Effector memory CD4-positive, alpha-beta T cell (primary cell): ENCODE results near the gene SPINK4.

ENCODE experiments used
- DNase-seq, 3 donors: peaks; one replicate each; pipeline ENCODE4 v3.0.0-alpha.2; 2020
- H3K27ac ChIP-seq: 2 replicates; pipeline ENCODE4 v1.7.0; 2013; ENCODE audit warnings: mild to moderate bottlenecking, low read length, moderate library complexity; ENCODE audit not compliant: insufficient read depth, poor library complexity, severe bottlenecking
- H3K27me3 ChIP-seq: replicated peaks from 2 replicates; pipeline ENCODE4 v1.7.0; 2013; ENCODE audit warnings: mild to moderate bottlenecking, low read length; ENCODE audit not compliant: insufficient read depth, control insufficient read depth, poor library complexity, severe bottlenecking
- H3K36me3 ChIP-seq: 2 replicates; pipeline ENCODE4 v1.7.0; 2013; ENCODE audit warnings: mild to moderate bottlenecking, low read length, moderate library complexity; ENCODE audit not compliant: control insufficient read depth, insufficient read depth
- H3K4me1 ChIP-seq: 2 replicates; pipeline ENCODE4 v1.7.0; 2013; ENCODE audit warnings: low read length, mild to moderate bottlenecking; ENCODE audit not compliant: control insufficient read depth, insufficient read depth, poor library complexity, severe bottlenecking
- H3K4me3 ChIP-seq: 2 replicates; pipeline ENCODE4 v1.7.0; 2013; ENCODE audit warnings: low read length, low read depth, mild to moderate bottlenecking; ENCODE audit not compliant: insufficient read depth, poor library complexity, severe bottlenecking
- H3K9me3 ChIP-seq: 2 replicates; pipeline ENCODE4 v1.7.0; 2013; ENCODE audit warnings: mild to moderate bottlenecking, low read length, moderate library complexity; ENCODE audit not compliant: control insufficient read depth

The SPINK4 gene

GRCh38 chr9:33270146-33270545, 30.2 kb downstream of the SPINK4 start:
- Histone ChIP-seq H3K27ac (no peak overlapping the region), H3K9me3 (no peaks in the 10 kb centered on the region), H3K4me1 (peaks cover 14% of the 10 kb centered on the region), H3K36me3 (peaks cover 49% of the 10 kb centered on the region), H3K4me3 (no peak overlapping the region), H3K27me3 (no peaks in the 10 kb centered on the region)
- DNase-seq: no peak

- H3K4me1 ChIP-seq: no peaks in the 10 kb centered on the region
- H3K4me3 ChIP-seq: no peak overlapping the region
- no peak for DNase-seq
- H3K9me3 ChIP-seq: no peaks in the 10 kb centered on the region
- no peak overlapping the region for H3K27ac ChIP-seq
- peaks cover 61% of the 10 kb centered on the region for H3K36me3 ChIP-seq
- no peaks in the 10 kb centered on the region for H3K27me3 ChIP-seq
Measured at GRCh38 chr9:33272061-33272460, 32.1 kb downstream of the SPINK4 start.

- Histone ChIP-seq H3K4me3 (no peak overlapping the region), H3K9me3 (no peaks in the 10 kb centered on the region), H3K36me3 (peaks cover 61% of the 10 kb centered on the region), H3K4me1 (no peaks in the 10 kb centered on the region), H3K27me3 (no peaks in the 10 kb centered on the region), H3K27ac (no peak overlapping the region)
- no peak for DNase-seq
Measured at GRCh38 chr9:33273266-33273971, 33.5 kb downstream of the SPINK4 start.

- no peak for DNase-seq
- H3K27me3 ChIP-seq: no peaks in the 10 kb centered on the region
- no peak overlapping the region for H3K4me3 ChIP-seq
- H3K27ac ChIP-seq: no peak overlapping the region
- no peaks in the 10 kb centered on the region for H3K9me3 ChIP-seq
- H3K36me3 ChIP-seq: peaks cover 62% of the 10 kb centered on the region
- no peaks in the 10 kb centered on the region for H3K4me1 ChIP-seq
Measured at GRCh38 chr9:33273972-33274328, 34.0 kb downstream of the SPINK4 start.

GRCh38 chr9:33277484-33277883, 37.5 kb downstream of the SPINK4 start:
- H3K4me1 ChIP-seq: no peaks in the 10 kb centered on the region
- H3K27me3 ChIP-seq: no peaks in the 10 kb centered on the region
- H3K27ac ChIP-seq: no peak overlapping the region
- DNase-seq: no peak
- peaks cover 73% of the 10 kb centered on the region for H3K36me3 ChIP-seq
- H3K9me3 ChIP-seq: no peaks in the 10 kb centered on the region
- no peak overlapping the region for H3K4me3 ChIP-seq

GRCh38 chr9:33285502-33285901, 45.5 kb downstream of the SPINK4 start:
- Histone ChIP-seq H3K4me3 (no peak overlapping the region), H3K27me3 (no peaks in the 10 kb centered on the region), H3K27ac (no peak overlapping the region), H3K36me3 (peaks cover 22% of the 10 kb centered on the region), H3K4me1 (peaks cover 5% of the 10 kb centered on the region), H3K9me3 (no peaks in the 10 kb centered on the region)
- DNase-seq: no peak

GRCh38 chr9:33287087-33287490, 47.1 kb downstream of the SPINK4 start:
- H3K9me3 ChIP-seq: no peaks in the 10 kb centered on the region
- no peak overlapping the region for H3K4me3 ChIP-seq
- peaks cover 8% of the 10 kb centered on the region for H3K4me1 ChIP-seq
- no peaks in the 10 kb centered on the region for H3K27me3 ChIP-seq
- peaks cover 8% of the 10 kb centered on the region for H3K36me3 ChIP-seq
- no peak for DNase-seq
- H3K27ac ChIP-seq: no peak overlapping the region

- DNase-seq: no peak
- peaks cover 8% of the 10 kb centered on the region for H3K4me1 ChIP-seq
- no peaks in the 10 kb centered on the region for H3K9me3 ChIP-seq
- H3K4me3 ChIP-seq: no peak overlapping the region
- H3K27me3 ChIP-seq: no peaks in the 10 kb centered on the region
- H3K36me3 ChIP-seq: peaks cover 4% of the 10 kb centered on the region
- no peak overlapping the region for H3K27ac ChIP-seq
Measured at GRCh38 chr9:33288235-33288634, 48.3 kb downstream of the SPINK4 start.

- H3K36me3 ChIP-seq: peaks cover 3% of the 10 kb centered on the region
- no peak overlapping the region for H3K4me3 ChIP-seq
- no peaks in the 10 kb centered on the region for H3K27me3 ChIP-seq
- H3K27ac ChIP-seq: peak overlapping the region; percentile 96
- peaks cover 8% of the 10 kb centered on the region for H3K4me1 ChIP-seq
- H3K9me3 ChIP-seq: no peaks in the 10 kb centered on the region
- DNase-seq: no peak
Measured at GRCh38 chr9:33288828-33289483, 49.0 kb downstream of the SPINK4 start.

- Histone ChIP-seq H3K36me3 (peaks cover 2% of the 10 kb centered on the region), H3K9me3 (no peaks in the 10 kb centered on the region), H3K27ac (peak overlapping the region; percentile 96), H3K27me3 (no peaks in the 10 kb centered on the region), H3K4me1 (peaks cover 8% of the 10 kb centered on the region), H3K4me3 (peak overlapping the region; percentile 51)
- no peak for DNase-seq
Measured at GRCh38 chr9:33289496-33289895, 49.5 kb downstream of the SPINK4 start.
